HEK293T (cell line): ENCODE results near the gene DNAJC25.
"Not testable (repeated sequence)": the region's sequence is repeated elsewhere in the genome, so short reads cannot be mapped to it uniquely, and the experiment has no call there.

Experiments
- CTCF ChIA-PET: fragments of 350-600 bp; formaldehyde crosslinking; extraction: SDS; loops from one replicate; lab custom pipeline; 2021; ENCODE audit warnings: antibody characterized with exemption, inconsistent platforms; lab: Yijun Ruan, JAX
- POLR2A ChIA-PET: fragments of 350-600 bp; formaldehyde crosslinking; extraction: SDS; loops from one replicate; lab custom pipeline; 2020; ENCODE audit warnings: antibody characterized with exemption, inconsistent platforms; lab: Yijun Ruan, JAX
- DNase-seq: peaks from one replicate; pipeline ENCODE4 v3.0.0; 2012; ENCODE audit warnings: mixed read lengths; ENCODE audit errors: extremely low spot score
- ARNT ChIP-seq: fragments of 450-650 bp; IDR thresholded peaks from 2 replicates; pipeline ENCODE4 v1.6.1; 2017; ENCODE audit warnings: mild to moderate bottlenecking
- BHLHE40 ChIP-seq: fragments of 450-650 bp; IDR thresholded peaks from 2 replicates; pipeline ENCODE4 v1.6.1; 2016; ENCODE audit warnings: mild to moderate bottlenecking, moderate library complexity, borderline replicate concordance
- CTBP1 ChIP-seq: fragments of 450-650 bp; IDR thresholded peaks from 2 replicates; pipeline ENCODE4 v1.6.1; 2016; ENCODE audit warnings: borderline replicate concordance
- ELF4 ChIP-seq: fragments of 450-650 bp; IDR thresholded peaks from 2 replicates; pipeline ENCODE4 v1.6.1; 2017; ENCODE audit warnings: antibody characterized with exemption
- FOXA1 ChIP-seq: fragments of 450-650 bp; IDR thresholded peaks from 2 replicates; pipeline ENCODE4 v1.6.1; 2016; ENCODE audit warnings: mild to moderate bottlenecking
- FOXK2 ChIP-seq: fragments of 450-650 bp; IDR thresholded peaks from 2 replicates; pipeline ENCODE4 v1.6.1; 2016; ENCODE audit warnings: mild to moderate bottlenecking
- FOXM1 ChIP-seq: fragments of 450-650 bp; IDR thresholded peaks from 2 replicates; pipeline ENCODE4 v1.6.1; 2017; ENCODE audit warnings: mild to moderate bottlenecking, borderline replicate concordance
- HDGF ChIP-seq: fragments of 450-650 bp; IDR thresholded peaks from 2 replicates; pipeline ENCODE4 v1.6.1; 2017; ENCODE audit warnings: antibody characterized with exemption, borderline replicate concordance
- L3MBTL2 ChIP-seq: fragments of 450-650 bp; conservative IDR thresholded peaks from 2 replicates; pipeline ENCODE4 v1.6.1; 2016; ENCODE audit warnings: mild to moderate bottlenecking
- LEF1 ChIP-seq: fragments of 450-650 bp; IDR thresholded peaks from 2 replicates; pipeline ENCODE4 v1.6.1; 2017; ENCODE audit warnings: mild to moderate bottlenecking, borderline replicate concordance
- NFRKB ChIP-seq: fragments of 450-650 bp; IDR thresholded peaks from 2 replicates; pipeline ENCODE4 v1.6.1; 2016; ENCODE audit warnings: mild to moderate bottlenecking, moderate library complexity
- PKNOX1 ChIP-seq: fragments of 450-650 bp; IDR thresholded peaks from 2 replicates; pipeline ENCODE4 v1.6.1; 2016
- SP1 ChIP-seq: fragments of 450-650 bp; IDR thresholded peaks from 2 replicates; pipeline ENCODE4 v1.6.1; 2017
- SUZ12 ChIP-seq: fragments of 450-650 bp; IDR thresholded peaks from 2 replicates; pipeline ENCODE4 v1.6.1; 2016; ENCODE audit warnings: mild to moderate bottlenecking
- TARDBP ChIP-seq: fragments of 450-650 bp; IDR thresholded peaks from 2 replicates; pipeline ENCODE4 v1.6.1; 2016
- ZNF384 ChIP-seq: fragments of 450-650 bp; IDR thresholded peaks from 2 replicates; pipeline ENCODE4 v1.6.1; 2016

DNAJC25 gene

GRCh38 chr9:111668026-111668573, 37.0 kb downstream of the DNAJC25 start:
- CTCF ChIA-PET, result no interaction called here
- POLR2A ChIA-PET, result no interaction called here
- TF ChIP-seq LEF1 (no peak), TARDBP (no peak)
- no peak for DNase-seq

- CTCF ChIA-PET, POLR2A ChIA-PET, DNase-seq: not testable (repeated sequence)
Measured at GRCh38 chr9:111668601-111669000, 37.5 kb downstream of the DNAJC25 start.

GRCh38 chr9:111674319-111674718, 43.2 kb downstream of the DNAJC25 start:
- no peak for DNase-seq
- TF ChIP-seq FOXA1, result no peak
- TF ChIP-seq SUZ12, result no peak
- no peak for TF ChIP-seq FOXM1
- TF ChIP-seq FOXK2, result no peak
- no peak for TF ChIP-seq L3MBTL2
- no peak for TF ChIP-seq LEF1
- no peak for TF ChIP-seq CTBP1
- no peak for TF ChIP-seq ARNT
- TF ChIP-seq ELF4, result no peak
- TF ChIP-seq PKNOX1, result no peak
- no peak for TF ChIP-seq TARDBP
- TF ChIP-seq SP1, result no peak
- no peak for TF ChIP-seq HDGF
- TF ChIP-seq ZNF384, result no peak
- no peak for TF ChIP-seq BHLHE40
- no peak for TF ChIP-seq NFRKB
- CTCF ChIA-PET, result no interaction called here
- POLR2A ChIA-PET, result interaction anchor here (0.6 kb wide), 1 partner anchor 43 kb away, joined by 4 read pairs; the partner anchor contains the start of gene DNAJC25

GRCh38 chr9:111676116-111676515, 45.0 kb downstream of the DNAJC25 start:
- ChIA-PET CTCF (interaction anchor here (1.4 kb wide), 1 partner anchor 15 kb away, joined by 4 read pairs; no protein-coding TSS in a partner anchor), POLR2A (no interaction called here)
- TF ChIP-seq LEF1 (no peak), TARDBP (no peak), BHLHE40 (no peak), SP1 (no peak), HDGF (no peak), CTBP1 (no peak), PKNOX1 (no peak), FOXK2 (no peak), FOXM1 (no peak), L3MBTL2 (no peak), ELF4 (no peak), SUZ12 (no peak), NFRKB (no peak), FOXA1 (no peak), ZNF384 (no peak)
- DNase-seq, result no peak

GRCh38 chr9:111678293-111678692, 47.2 kb downstream of the DNAJC25 start:
- ChIA-PET CTCF (no interaction called here), POLR2A (no interaction called here)
- DNase-seq, result no peak
- no peak for TF ChIP-seq FOXK2
- no peak for TF ChIP-seq FOXM1
- TF ChIP-seq ELF4, result no peak
- TF ChIP-seq HDGF, result no peak
- TF ChIP-seq LEF1, result no peak
- no peak for TF ChIP-seq ARNT
- TF ChIP-seq NFRKB, result no peak
- no peak for TF ChIP-seq SUZ12
- TF ChIP-seq ZNF384, result no peak
- no peak for TF ChIP-seq TARDBP
- TF ChIP-seq CTBP1, result no peak
- TF ChIP-seq SP1, result no peak
- no peak for TF ChIP-seq FOXA1
- TF ChIP-seq BHLHE40, result no peak
- no peak for TF ChIP-seq L3MBTL2
- no peak for TF ChIP-seq PKNOX1

GRCh38 chr9:111679199-111679598, 48.1 kb downstream of the DNAJC25 start:
- ChIA-PET POLR2A (interaction anchor here (0.7 kb wide), 1 partner anchor 8 kb away, joined by 4 read pairs; no protein-coding TSS in a partner anchor), CTCF (no interaction called here)
- DNase-seq, result no peak
- TF ChIP-seq BHLHE40 (no peak), TARDBP (no peak), NFRKB (no peak), FOXA1 (no peak), FOXM1 (no peak), ZNF384 (no peak), ELF4 (no peak), HDGF (no peak), LEF1 (no peak), FOXK2 (no peak), L3MBTL2 (no peak), PKNOX1 (no peak), SUZ12 (no peak), ARNT (no peak), CTBP1 (no peak), SP1 (no peak)
